ENCODE data around the gene F12. TPM values are rescaled to one million over a fixed set of nuclear protein-coding genes. Genes with fewer than 3 reads are reported as not detected.
A peak's percentile ranks its signal among the peaks of the same experiment; 100 is the strongest.

The F12 gene
- total RNA-seq, 4 donors from 2014 or later: 0.38 to 3.0 (median 0.63) TPM

DNA sequence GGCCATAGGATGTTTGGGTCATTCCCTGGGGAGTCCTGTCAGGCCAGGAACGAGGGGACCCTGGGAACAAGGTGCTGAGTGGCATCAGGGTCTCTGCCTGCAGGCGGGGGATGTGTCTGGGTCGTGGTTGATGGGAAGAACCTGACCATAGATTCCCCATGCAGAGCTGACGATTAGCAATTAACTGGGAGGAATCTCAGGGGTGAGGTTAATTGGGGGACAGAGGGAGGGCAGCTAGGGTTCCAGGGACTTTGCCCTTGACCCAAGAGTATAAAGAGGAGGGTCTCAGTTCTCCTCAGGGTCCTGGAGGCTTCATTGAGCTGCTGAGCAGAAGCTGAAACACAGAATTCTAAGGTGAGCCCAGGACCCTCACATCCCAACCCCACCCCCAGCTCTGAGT lies 25.2 kb downstream of the F12 start, which contains the start of gene SLC34A1:
Gene SLC34A1, plus strand, starts transcription at position 301 of the 400 bp plus-strand sequence. CDS start 1,308 bp downstream, outside the sequence.
- TF ChIP-seq, protein P1, sequence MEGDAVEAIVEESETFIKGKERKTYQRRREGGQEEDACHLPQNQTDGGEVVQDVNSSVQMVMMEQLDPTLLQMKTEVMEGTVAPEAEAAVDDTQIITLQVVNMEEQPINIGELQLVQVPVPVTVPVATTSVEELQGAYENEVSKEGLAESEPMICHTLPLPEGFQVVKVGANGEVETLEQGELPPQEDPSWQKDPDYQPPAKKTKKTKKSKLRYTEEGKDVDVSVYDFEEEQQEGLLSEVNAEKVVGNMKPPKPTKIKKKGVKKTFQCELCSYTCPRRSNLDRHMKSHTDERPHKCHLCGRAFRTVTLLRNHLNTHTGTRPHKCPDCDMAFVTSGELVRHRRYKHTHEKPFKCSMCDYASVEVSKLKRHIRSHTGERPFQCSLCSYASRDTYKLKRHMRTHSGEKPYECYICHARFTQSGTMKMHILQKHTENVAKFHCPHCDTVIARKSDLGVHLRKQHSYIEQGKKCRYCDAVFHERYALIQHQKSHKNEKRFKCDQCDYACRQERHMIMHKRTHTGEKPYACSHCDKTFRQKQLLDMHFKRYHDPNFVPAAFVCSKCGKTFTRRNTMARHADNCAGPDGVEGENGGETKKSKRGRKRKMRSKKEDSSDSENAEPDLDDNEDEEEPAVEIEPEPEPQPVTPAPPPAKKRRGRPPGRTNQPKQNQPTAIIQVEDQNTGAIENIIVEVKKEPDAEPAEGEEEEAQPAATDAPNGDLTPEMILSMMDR (IDR thresholded peaks at IDR 0.05): no peak
- ATAC-seq (ENCODE audit: low FRiP score) (no peak), DNase-seq (ENCODE audit: low spot score) (no peak)

DNA sequence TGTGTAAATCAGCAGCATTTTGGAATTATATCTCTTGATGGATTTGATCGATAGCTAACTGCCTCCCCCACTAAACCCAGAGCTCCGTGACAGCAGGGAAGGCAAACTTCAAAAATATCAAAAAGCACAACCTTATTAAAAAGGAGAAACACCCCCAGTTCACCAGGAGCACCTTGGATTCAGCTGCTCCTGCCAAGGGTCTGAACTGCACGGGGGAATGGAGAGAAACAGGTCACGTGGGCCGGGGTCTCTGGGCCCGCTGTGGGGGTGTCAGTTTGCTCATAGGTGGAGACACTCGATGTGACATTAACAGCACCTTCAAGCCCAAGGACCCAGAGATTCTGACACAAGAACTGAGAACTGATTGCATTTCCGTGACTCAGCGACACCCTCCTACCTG lies 26.2 kb downstream of the F12 start:
- TF ChIP-seq, protein P1 (IDR thresholded peaks at IDR 0.05): no peak
- ATAC-seq (ENCODE audit: low FRiP score): no peak
- DNase-seq (ENCODE audit: low spot score): no peak

DNA sequence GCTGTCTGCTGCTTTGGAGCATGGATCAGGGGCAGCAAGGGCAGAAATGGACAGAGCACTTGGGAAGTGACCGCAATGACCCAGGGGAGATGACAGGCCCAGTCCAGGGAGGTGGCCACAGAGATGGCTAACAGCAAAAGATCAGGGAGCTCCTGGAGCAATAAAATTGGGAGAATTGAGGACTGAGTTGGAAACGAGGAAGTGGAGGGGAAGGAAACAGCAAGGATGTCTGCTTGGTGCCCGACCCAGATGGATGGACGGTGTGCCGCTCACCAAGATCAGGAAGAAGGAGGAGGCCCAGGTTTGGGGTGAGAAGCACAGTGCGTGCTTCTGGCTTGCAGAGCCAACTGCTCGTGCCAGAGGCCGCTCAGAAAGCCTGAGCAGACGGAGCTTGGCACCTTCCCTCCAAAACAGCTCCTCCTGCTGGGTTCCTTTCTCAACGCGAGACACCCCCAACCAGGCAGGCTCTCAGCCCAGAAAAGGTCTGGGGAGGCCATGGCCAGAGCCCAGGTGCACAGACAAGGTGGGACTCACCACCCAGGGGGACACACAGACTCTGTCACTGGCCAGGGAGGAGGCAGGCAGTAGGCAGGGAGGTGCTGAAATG lies 26.8 kb downstream of the F12 start:
- DNase-seq (ENCODE audit: low spot score): no peak
- TF ChIP-seq, protein P1 (IDR thresholded peaks at IDR 0.05): no peak
- ATAC-seq (ENCODE audit: low FRiP score): peak; percentile 72

DNA sequence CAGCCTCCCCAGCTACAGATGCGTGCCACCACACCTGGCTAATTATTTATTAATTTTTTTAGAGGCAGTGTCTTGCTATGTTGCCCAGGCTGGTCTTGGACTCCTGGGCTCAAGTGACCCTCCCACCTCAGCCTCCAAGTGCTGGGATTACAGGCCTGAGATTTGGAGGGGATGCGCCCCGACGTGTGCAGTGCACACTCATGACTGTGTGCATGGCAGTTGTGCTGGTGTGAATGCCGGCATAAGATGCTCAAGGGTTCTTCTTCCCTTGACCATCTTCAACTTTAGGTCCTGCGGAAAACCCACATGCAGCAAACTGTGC lies 28.6 kb downstream of the F12 start:
- DNase-seq (ENCODE audit: low spot score) (no peak), ATAC-seq (ENCODE audit: low FRiP score) (no peak)
- TF ChIP-seq, protein P1 (IDR thresholded peaks at IDR 0.05): no peak

DNA sequence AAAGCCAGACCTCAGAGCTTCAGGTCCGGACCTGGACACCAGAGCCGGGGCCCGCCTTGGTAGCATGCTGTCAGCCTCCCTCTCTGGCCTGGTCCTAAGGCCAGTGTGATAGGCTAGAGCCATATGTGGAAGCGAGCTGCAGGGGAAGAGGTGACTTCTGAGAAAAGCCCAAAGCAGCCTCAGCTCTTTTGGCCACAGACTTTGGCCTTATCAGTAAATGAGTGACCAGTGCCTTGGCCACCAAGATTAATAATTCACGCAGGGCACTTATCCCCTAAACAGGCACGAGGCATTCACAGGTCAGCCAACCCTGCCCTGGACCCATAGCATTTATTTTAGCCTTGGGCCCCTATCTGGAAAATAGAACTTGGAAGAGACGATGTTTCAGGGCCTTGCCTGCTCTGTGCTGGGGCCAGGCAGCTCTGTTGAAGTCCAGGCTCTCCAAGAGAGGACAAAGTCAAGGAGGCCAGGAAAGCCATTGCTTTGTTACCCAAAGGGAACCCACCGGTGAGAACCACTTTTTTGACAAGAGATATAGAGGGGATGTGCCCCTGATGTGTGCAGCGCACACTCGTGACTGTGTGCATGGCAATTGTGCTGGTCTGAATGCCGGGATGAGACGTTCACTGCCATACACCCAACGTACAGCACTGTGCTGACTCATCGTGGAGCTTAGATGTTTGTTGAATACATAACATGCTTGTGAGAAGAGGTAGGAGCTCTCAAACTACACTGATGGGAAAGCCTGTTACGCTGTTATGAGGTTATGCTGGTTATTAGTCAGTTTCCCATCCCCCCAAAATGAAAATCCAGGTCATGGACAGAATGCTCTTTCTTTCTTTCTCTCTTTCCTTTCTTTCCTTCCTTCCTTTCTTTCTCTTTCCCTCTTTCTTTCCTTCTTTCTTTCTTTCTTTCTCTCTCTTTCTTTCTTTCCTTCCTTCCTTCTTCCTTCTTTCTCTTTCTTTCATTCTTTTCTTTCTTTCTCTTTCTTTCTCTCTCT lies 30.2 kb downstream of the F12 start:
- ATAC-seq (ENCODE audit: low FRiP score) (no peak), DNase-seq (ENCODE audit: low spot score) (no peak)
- TF ChIP-seq, protein P1 (IDR thresholded peaks at IDR 0.05): no peak

DNA sequence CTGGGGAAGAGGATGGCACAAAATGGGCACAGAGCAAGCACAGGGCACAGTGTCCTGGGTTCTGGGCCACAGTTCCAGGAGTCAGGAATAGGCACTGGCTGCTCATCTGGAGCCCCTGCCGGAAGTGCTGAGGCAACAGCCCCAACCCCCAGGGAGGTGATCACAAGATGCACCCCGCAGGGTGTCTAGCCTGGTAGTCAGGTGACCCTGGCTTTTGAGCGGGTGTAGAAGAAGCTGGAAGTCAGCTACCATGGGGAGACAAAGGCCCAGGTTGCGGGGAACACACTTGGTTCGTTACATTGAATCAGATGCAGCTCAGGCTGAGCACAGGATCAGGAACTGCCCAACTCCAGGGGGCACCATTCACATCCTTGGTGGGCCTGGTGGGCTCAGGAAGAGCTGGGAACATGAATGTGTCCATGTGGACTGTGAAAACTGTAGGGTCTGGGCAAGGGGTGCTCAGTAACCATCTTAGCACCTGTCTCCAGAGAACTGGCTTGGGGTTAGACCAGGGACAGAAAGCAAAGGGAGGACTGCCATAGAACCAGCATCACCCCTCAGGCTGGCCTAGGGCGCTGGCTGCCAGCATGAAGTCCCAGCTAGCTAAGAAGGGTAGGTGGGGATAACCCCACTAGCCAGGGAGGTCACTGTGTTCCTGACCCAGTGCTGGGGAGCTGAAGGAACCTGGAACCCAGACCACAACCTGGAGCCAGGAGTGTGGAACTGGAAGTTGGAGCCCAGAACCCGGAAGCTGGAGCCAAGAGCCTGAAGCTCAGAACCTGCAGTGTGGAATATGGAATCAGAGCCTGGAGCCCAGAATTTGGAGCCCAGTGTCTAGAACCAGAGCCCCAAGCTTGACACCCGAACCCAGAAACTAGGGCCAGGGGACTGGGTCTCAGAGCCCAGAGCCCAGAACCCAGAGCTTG lies 31.2 kb downstream of the F12 start:
- DNase-seq (ENCODE audit: low spot score) (no peak), ATAC-seq (ENCODE audit: low FRiP score) (no peak)
- TF ChIP-seq, protein P1 (IDR thresholded peaks at IDR 0.05): no peak

All from omental fat pad (tissue), 4 donors.